ENCODE results near the gene ASCL4.

- TF ChIP-seq CTCF (IDR thresholded peaks at IDR 0.05) (no peak), POLR2A (IDR thresholded peaks at IDR 0.05) (no peak), EP300 (IDR thresholded peaks at IDR 0.05) (no peak), POLR2AphosphoS5 (IDR thresholded peaks at IDR 0.05) (no peak)
Measured at GRCh38 chr12:107782067-107782466, 7.6 kb downstream of the ASCL4 start.
